Measurements from ENCODE around the gene ZNF683. TPM values are rescaled to one million over a fixed set of nuclear protein-coding genes. Genes with fewer than 3 reads are reported as not detected.

The ZNF683 gene
- total RNA-seq, 1 donor from 2014 or later, result not detected

GRCh38 chr1:26372039-26372438 is 511 bp downstream of the ZNF683 start:
- DNase-seq (ENCODE audit: low read depth), result no peak
- no peak for TF ChIP-seq CTCF (IDR thresholded peaks at IDR 0.05; ENCODE audit: insufficient read depth, low read length, poor library complexity, severe bottlenecking)
- Histone ChIP-seq H3K4me3 (ENCODE audit: low read depth, low read length) (no peak overlapping the region), H3K36me3 (ENCODE audit: control insufficient read depth, insufficient read depth, low read length) (no peaks in the 10 kb centered on the region), H3K27me3 (ENCODE audit: control insufficient read depth, insufficient read depth, low read length) (no peaks in the 10 kb centered on the region)

GRCh38 chr1:26370591-26371382 is 1.8 kb downstream of the ZNF683 start:
- Histone ChIP-seq H3K4me3 (ENCODE audit: low read depth, low read length) (no peak overlapping the region), H3K36me3 (ENCODE audit: control insufficient read depth, insufficient read depth, low read length) (no peaks in the 10 kb centered on the region), H3K27me3 (ENCODE audit: control insufficient read depth, insufficient read depth, low read length) (no peaks in the 10 kb centered on the region)
- TF ChIP-seq CTCF (IDR thresholded peaks at IDR 0.05; ENCODE audit: insufficient read depth, low read length, poor library complexity, severe bottlenecking), result no peak
- DNase-seq (ENCODE audit: low read depth), result no peak

GRCh38 chr1:26368486-26368885 is 4.1 kb downstream of the ZNF683 start:
- Histone ChIP-seq H3K27me3 (ENCODE audit: control insufficient read depth, insufficient read depth, low read length) (peaks cover 7% of the 10 kb centered on the region), H3K4me3 (ENCODE audit: low read depth, low read length) (no peak overlapping the region), H3K36me3 (ENCODE audit: control insufficient read depth, insufficient read depth, low read length) (no peaks in the 10 kb centered on the region)
- no peak for DNase-seq (ENCODE audit: low read depth)
- no peak for TF ChIP-seq CTCF (IDR thresholded peaks at IDR 0.05; ENCODE audit: insufficient read depth, low read length, poor library complexity, severe bottlenecking)

GRCh38 chr1:26368006-26368405 is 4.5 kb downstream of the ZNF683 start:
- Histone ChIP-seq H3K4me3 (ENCODE audit: low read depth, low read length) (no peak overlapping the region), H3K27me3 (ENCODE audit: control insufficient read depth, insufficient read depth, low read length) (peaks cover 7% of the 10 kb centered on the region), H3K36me3 (ENCODE audit: control insufficient read depth, insufficient read depth, low read length) (no peaks in the 10 kb centered on the region)
- DNase-seq (ENCODE audit: low read depth), result no peak
- no peak for TF ChIP-seq CTCF (IDR thresholded peaks at IDR 0.05; ENCODE audit: insufficient read depth, low read length, poor library complexity, severe bottlenecking)

GRCh38 chr1:26367441-26367840 is 5.1 kb downstream of the ZNF683 start:
- no peaks in the 10 kb centered on the region for H3K36me3 ChIP-seq (ENCODE audit: control insufficient read depth, insufficient read depth, low read length)
- TF ChIP-seq CTCF (IDR thresholded peaks at IDR 0.05; ENCODE audit: insufficient read depth, low read length, poor library complexity, severe bottlenecking), result no peak
- no peak overlapping the region for H3K4me3 ChIP-seq (ENCODE audit: low read depth, low read length)
- no peak for DNase-seq (ENCODE audit: low read depth)
- H3K27me3 ChIP-seq (ENCODE audit: control insufficient read depth, insufficient read depth, low read length), result peaks cover 10% of the 10 kb centered on the region

- Histone ChIP-seq H3K36me3 (ENCODE audit: control insufficient read depth, insufficient read depth, low read length) (no peaks in the 10 kb centered on the region), H3K4me3 (ENCODE audit: low read depth, low read length) (no peak overlapping the region), H3K27me3 (ENCODE audit: control insufficient read depth, insufficient read depth, low read length) (peaks cover 30% of the 10 kb centered on the region)
- no peak for TF ChIP-seq CTCF (IDR thresholded peaks at IDR 0.05; ENCODE audit: insufficient read depth, low read length, poor library complexity, severe bottlenecking)
- DNase-seq (ENCODE audit: low read depth), result no peak
Observed at GRCh38 chr1:26364956-26365355, 7.6 kb downstream of the ZNF683 start.

Data from kidney epithelial cell (primary cell).